ENCODE data around the gene SCN5A. TPM values are rescaled to one million over a fixed set of nuclear protein-coding genes. Genes with fewer than 3 reads are reported as not detected.

SCN5A gene
- total and polyA plus RNA-seq, 2 of the 4 experiments (the other 2 are of a cell fraction) = 1.9 to 2.0 TPM

- BruUV-seq (replicated peaks) = no TSS peak
- POLR2A ChIA-PET (ENCODE audit: unreplicated experiment) = no interaction called here
Observed at GRCh38 chr3:38511546-38511945, 137.9 kb downstream of the SCN5A start.

More at GRCh38 chr3:38511546-38511945, 137.9 kb downstream of the SCN5A start:
- Histone ChIP-seq H2AK5ac (ENCODE audit: low read depth, low read length) (no peak overlapping the region), H3K56ac (ENCODE audit: extremely low read depth, insufficient read depth, low read length) (no peak overlapping the region), H3K27ac (ENCODE audit: insufficient read depth, low read length) (no peak overlapping the region), H3K4me1 (ENCODE audit: control insufficient read depth, insufficient read depth, low read length) (no peaks in the 10 kb centered on the region), H3K9me3 (ENCODE audit: control insufficient read depth, insufficient read depth, low read length) (no peaks in the 10 kb centered on the region), H3K23ac (ENCODE audit: low read depth, low read length) (no peak overlapping the region), H3K18ac (ENCODE audit: low read depth, low read length) (no peak overlapping the region), H4K91ac (ENCODE audit: insufficient read depth, low read depth, low read length) (no peak overlapping the region), H4K8ac (ENCODE audit: low read depth in 2 of 2, low read length in 2 of 2) (no peak overlapping the region), H3K27me3 (ENCODE audit: control insufficient read depth, insufficient read depth, low read length) (no peaks in the 10 kb centered on the region), H3K79me1 (ENCODE audit: low read depth in 1 of 2, low read length in 2 of 2) (no peaks in the 10 kb centered on the region), H3K9ac (ENCODE audit: low read depth, low read length) (no peak overlapping the region), H3K4me3 (ENCODE audit: insufficient read depth, low read depth, low read length) (no peak overlapping the region), H3K4me2 (ENCODE audit: low read depth, low read length) (no peak overlapping the region), H4K20me1 (ENCODE audit: insufficient read depth, low read length) (no peaks in the 10 kb centered on the region), H2BK15ac (ENCODE audit: low read depth, low read length) (no peak overlapping the region), H3K9me1 (ENCODE audit: insufficient read depth, low read length) (no peaks in the 10 kb centered on the region), H2AK9ac (replicated peaks; ENCODE audit: low read depth, low read length, poor library complexity) (no peak overlapping the region), H3K4ac (ENCODE audit: low read depth, low read length) (no peak overlapping the region), H3K36me3 (ENCODE audit: control insufficient read depth, insufficient read depth, low read length) (peaks cover 15% of the 10 kb centered on the region), H2BK120ac (ENCODE audit: low read depth, low read length) (no peak overlapping the region), H3K14ac (replicated peaks; ENCODE audit: low read depth, low read length) (no peak overlapping the region), H2BK20ac (ENCODE audit: low read depth, low read length) (no peak overlapping the region), H2BK5ac (ENCODE audit: low read depth, low read length, poor library complexity, severe bottlenecking) (no peak overlapping the region), H4K5ac (ENCODE audit: low read depth, low read length) (no peak overlapping the region), H2AFZ (replicated peaks; ENCODE audit: low read length, poor library complexity) (no peak overlapping the region)
- in situ Hi-C loops (cut with MboI; ENCODE audit: low sequenced_read_pairs) = no loop called here
- CTCF ChIA-PET = no interaction called here
- DNase-seq = no peak
- no peak for ATAC-seq (ENCODE audit: low read depth)
- dilution Hi-C loops (cut with HindIII; ENCODE audit: low sequenced_read_pairs, unreplicated experiment) = no loop called here
- TF ChIP-seq CTCF (conservative IDR thresholded peaks at IDR 0.05; ENCODE audit: low read depth, low read length) (no peak), MXI1 (IDR thresholded peaks at IDR 0.05; ENCODE audit: borderline replicate concordance, low read depth, low read length) (no peak), RCOR1 (IDR thresholded peaks at IDR 0.05; ENCODE audit: insufficient replicate concordance, low read length) (no peak), MAFK (IDR thresholded peaks at IDR 0.05; ENCODE audit: low read depth, low read length) (no peak)
- intact Hi-C loops (cut with micrococcal nuclease) = no loop called here
- no CpG with 5 or more reads among the region's 3 CpGs for WGBS, 2 experiments (ENCODE audit: extremely low coverage in 2 of 2, insufficient read length in 1 of 2)

Data from IMR-90 (cell line).